Epithelial cell of proximal tubule (primary cell): ENCODE measurements around the gene AFF1. TPM values are rescaled to one million over a fixed set of nuclear protein-coding genes. Genes with fewer than 3 reads are reported as not detected.

Source experiments
- DNase-seq: peaks from one replicate; pipeline ENCODE4 v3.0.0-alpha.2; 2011; ENCODE audit warnings: low read depth
- H3K4me3 ChIP-seq: 2 replicates; pipeline ENCODE4 v1.5.1; 2011; ENCODE audit warnings: low read depth, mild to moderate bottlenecking, low read length
- CTCF ChIP-seq: conservative IDR thresholded peaks from 2 replicates; pipeline ENCODE4 v1.5.1; 2012; ENCODE audit warnings: low read depth, mild to moderate bottlenecking, low read length
- total RNA-seq: library from RNA; depleted of rRNA; stranded (reverse); fragments of >200 nt; gene quantifications from 2 replicates; pipeline ENCODE4 v1.2.3, GENCODE V29; 2015

AFF1 gene
- total RNA-seq, 1 donor from 2014 or later: 12.5 TPM

- DNase-seq: no peak
- H3K4me3 ChIP-seq: no peak overlapping the region
- TF ChIP-seq CTCF: no peak
These were observed 170.5 kb downstream of the AFF1 start for GRCh38 chr4:87105101-87105845.

- no peak overlapping the region for H3K4me3 ChIP-seq
- TF ChIP-seq CTCF: no peak
- DNase-seq: no peak
These were observed 173.3 kb downstream of the AFF1 start for GRCh38 chr4:87108142-87108546.

- no peak for TF ChIP-seq CTCF
- no peak for DNase-seq
- no peak overlapping the region for H3K4me3 ChIP-seq
These were observed 174.3 kb downstream of the AFF1 start for GRCh38 chr4:87109121-87109520.

- DNase-seq: no peak
- TF ChIP-seq CTCF: no peak
- no peak overlapping the region for H3K4me3 ChIP-seq
These were observed 175.1 kb downstream of the AFF1 start for GRCh38 chr4:87109945-87110344.

- TF ChIP-seq CTCF: no peak
- H3K4me3 ChIP-seq: no peak overlapping the region
- no peak for DNase-seq
These were observed 177.3 kb downstream of the AFF1 start for GRCh38 chr4:87112063-87112462.

- no peak overlapping the region for H3K4me3 ChIP-seq
- no peak for DNase-seq
- TF ChIP-seq CTCF: peak; percentile 34
These were observed 179.6 kb downstream of the AFF1 start for GRCh38 chr4:87114245-87115062.
